ENCODE data around the gene TMEM131.
"Not testable (repeated sequence)": the region's sequence is repeated elsewhere in the genome, so short reads cannot be mapped to it uniquely, and the experiment has no call there.

Gene TMEM131

GRCh38 chr2:97957432-97958183 is 38.1 kb downstream of the TMEM131 start:
- DNase-seq (ENCODE audit: low spot score), result no peak

DNA sequence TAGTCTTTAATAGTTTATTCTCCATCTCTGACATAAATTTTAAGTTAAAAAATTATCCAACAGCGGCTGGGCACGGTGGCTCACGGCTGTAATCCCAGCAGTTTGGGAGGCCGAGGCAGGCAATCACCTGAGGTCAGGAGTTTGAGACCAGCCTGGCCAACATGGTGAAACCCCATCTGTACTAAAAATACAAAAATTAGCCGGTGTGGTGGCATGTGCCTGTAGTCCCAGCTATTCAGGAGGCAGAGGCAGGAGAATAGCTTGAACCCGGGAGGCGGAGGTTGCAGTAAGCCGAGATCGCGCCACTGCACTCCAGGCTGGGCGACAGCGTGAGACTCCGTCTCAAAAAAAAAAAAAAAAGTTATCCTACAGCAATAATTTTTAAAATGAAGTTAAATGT is 39.0 kb downstream of the TMEM131 start:
- DNase-seq (ENCODE audit: low spot score), result not testable (repeated sequence)

GRCh38 chr2:97953853-97954252 is 41.9 kb downstream of the TMEM131 start:
- no peak for DNase-seq (ENCODE audit: low spot score)

- DNase-seq (ENCODE audit: low spot score), result no peak
Observed at GRCh38 chr2:97952357-97952756, 43.4 kb downstream of the TMEM131 start.

DNA sequence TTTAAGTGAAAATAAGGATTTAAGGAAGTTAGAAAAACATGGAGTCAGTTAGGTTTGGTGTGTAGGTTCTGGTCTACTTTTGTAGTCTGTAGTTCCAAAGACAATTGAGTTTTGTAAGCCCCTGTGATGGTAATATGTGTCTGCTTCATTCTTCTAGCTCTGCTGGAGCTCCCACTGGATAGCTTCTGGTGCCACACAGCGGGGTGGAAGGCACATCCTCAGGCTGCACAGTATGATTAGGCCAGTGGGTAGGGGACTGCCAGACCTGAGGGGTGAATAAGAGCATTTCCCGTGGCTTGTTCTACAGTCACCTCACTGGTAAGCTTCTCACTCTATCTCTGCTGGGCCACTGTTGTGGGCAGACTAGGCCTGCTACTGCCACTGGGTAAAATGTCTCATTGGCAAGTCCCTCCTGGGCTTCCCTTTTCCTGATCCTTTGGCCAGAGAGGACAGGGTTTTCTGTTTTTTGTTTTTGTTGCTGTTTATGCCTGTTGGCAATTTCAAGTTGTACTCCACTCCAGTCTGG is 44.5 kb downstream of the TMEM131 start:
- DNase-seq (ENCODE audit: low spot score), result no peak

GRCh38 chr2:97950329-97951154 is 45.2 kb downstream of the TMEM131 start:
- DNase-seq (ENCODE audit: low spot score), result no peak

DNA sequence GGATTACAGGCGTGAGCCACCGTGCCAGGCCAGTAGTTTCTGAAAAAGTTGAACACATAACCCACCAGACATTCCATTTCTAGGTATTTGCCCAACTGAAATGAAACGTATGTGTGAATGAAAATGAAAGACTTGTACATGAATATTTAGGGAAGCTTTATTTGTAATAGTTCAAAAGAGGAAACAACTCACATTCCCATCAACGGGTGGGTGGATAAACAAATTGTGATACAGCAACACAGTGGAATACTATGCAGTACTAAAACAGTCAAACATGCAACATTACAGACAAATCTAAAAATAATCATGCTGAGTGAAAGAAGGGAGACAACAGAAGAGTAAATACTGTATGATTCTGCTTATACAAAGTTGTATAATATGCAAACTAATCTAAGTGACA is 46.8 kb downstream of the TMEM131 start:
- DNase-seq (ENCODE audit: low spot score), result no peak

GRCh38 chr2:97945791-97946190 is 50.0 kb downstream of the TMEM131 start:
- DNase-seq (ENCODE audit: low spot score), result no peak

DNA sequence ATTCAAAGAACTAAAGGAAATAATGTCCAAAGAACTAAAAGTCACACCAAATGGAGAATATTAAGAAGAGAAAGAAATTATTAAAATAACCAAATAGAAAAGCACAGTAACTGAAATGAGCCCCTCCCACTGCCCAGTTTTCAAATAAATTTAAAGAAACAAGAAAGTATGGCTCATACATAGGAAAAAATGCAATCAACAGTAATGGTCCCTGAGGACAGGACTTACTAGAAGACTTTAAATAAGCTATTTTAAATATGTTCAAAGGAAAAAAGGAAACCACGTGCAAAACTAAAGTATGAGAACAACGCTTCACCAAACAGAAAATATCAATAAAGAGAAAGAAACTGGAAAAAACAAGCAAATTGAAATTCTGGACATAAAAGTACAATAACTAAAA is 58.9 kb downstream of the TMEM131 start:
- no peak for DNase-seq (ENCODE audit: low spot score)

DNA sequence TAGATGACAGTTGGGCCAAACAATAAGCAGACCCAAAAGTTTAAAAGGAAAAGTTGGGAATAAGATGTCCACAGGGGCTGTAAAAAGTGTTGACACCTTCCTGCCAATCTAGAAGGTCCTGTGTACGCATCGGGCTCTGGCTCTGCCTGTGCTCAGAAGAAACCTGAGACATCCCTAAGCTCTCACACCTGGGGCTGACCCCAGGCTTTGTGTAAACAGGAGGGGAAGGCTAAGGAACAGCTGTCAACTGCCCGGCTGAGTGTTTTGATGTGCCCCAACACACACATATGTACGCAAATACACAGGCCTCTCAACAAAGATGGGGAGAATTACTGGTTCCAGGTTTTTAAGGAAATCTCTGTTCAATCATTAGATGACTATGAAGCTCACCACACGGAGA is 59.5 kb downstream of the TMEM131 start:
- DNase-seq (ENCODE audit: low spot score), result no peak

- no peak for DNase-seq (ENCODE audit: low spot score)
Observed at GRCh38 chr2:97935719-97936161, 60.0 kb downstream of the TMEM131 start.

DNA sequence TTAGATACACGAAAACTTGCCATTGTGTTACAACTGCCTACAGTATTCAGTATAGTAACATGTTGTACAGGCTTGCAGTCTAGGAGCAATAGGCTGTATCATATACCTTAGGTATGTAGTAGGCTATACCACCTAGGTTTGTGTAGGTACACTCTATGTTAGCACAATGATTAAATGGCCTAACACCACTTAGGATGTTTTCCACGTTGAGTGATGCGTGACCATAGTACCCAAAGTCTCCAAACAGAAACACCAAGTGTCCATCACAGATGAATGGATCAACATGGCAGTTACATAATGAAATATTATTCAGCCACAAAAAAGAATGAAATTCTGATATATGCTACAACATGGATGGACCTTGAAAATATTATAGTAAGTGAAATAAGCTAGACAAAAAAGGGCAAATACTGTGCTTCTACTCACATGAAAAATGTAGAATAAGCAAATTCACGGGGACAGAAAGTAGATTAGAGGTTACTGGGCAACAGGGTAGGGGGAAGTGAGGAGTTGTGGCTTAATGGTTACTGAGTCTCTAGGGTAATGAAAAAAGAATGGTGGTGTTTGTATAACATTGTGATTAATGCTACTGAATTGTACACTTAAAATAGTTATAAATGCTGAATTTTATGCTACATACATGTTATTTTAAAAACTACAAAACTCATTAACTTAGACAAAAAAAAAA is 62.6 kb downstream of the TMEM131 start:
- no peak for DNase-seq (ENCODE audit: low spot score)

GRCh38 chr2:97931858-97932225 is 63.9 kb downstream of the TMEM131 start:
- no peak for DNase-seq (ENCODE audit: low spot score)

- DNase-seq (ENCODE audit: low spot score), result no peak
Observed at GRCh38 chr2:97931118-97931857, 64.5 kb downstream of the TMEM131 start.

DNA sequence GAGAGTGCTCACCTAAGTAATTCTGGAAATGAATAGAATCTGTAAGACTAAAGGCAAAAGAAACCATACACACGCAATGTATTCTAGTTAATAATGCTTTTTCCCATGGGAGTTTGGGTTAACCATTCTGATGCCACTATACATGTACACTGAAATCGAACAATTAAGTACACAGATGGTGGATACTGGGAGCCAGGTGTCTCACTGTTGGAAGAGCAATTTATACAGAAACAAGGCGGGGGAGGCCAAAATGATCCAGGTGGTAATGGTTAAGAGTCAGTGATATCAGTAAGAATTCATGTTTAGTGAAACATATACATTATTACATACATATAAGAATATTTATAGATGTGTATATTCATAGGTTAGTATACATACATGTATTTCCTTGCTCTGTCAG is 67.2 kb downstream of the TMEM131 start:
- no peak for DNase-seq (ENCODE audit: low spot score)

DNA sequence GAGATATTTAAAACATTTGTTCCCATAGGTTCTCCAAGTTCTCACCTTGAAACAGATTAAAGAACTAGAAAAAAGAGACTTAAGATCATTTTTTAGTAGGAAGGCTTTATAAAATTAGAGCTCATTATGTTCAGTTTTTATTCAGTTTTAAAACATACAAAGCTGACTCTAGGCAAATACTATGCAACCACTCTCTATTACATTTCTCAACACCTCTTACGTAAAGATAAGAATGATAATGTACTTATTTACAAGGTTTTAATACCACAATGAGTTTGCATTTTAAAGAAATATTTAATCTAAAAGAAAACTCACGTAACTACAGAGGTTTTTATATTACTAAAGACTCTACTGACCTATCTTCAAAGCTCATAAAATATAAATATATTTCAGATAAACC is 68.8 kb downstream of the TMEM131 start:
- DNase-seq (ENCODE audit: low spot score), result no peak

- DNase-seq (ENCODE audit: low spot score), result no peak
Observed at GRCh38 chr2:97924194-97924593, 71.6 kb downstream of the TMEM131 start.

DNA sequence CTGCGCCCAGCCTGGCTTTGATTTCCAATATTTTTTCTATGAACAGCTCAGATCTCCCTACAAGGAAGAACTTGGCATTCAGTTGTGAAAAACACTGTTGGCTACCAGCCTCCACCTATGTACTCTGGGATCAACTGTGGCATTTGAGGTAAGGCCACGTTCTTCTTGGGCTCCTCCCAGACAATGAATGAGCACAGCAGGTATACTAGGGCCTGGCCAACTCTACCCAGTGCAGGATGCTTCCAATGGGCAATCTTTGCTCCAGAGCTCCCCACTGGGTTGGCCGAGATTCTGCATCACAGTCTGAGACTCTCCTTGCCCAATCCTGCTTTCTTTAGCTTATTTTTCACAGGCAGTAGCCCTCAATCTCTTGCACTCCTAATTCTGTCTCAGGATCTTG is 75.9 kb downstream of the TMEM131 start:
- DNase-seq (ENCODE audit: low spot score), result no peak

- no peak for DNase-seq (ENCODE audit: low spot score)
Observed at GRCh38 chr2:97918818-97919217, 76.9 kb downstream of the TMEM131 start.

GRCh38 chr2:97917668-97918067 is 78.1 kb downstream of the TMEM131 start:
- DNase-seq (ENCODE audit: low spot score), result not testable (repeated sequence)

DNA sequence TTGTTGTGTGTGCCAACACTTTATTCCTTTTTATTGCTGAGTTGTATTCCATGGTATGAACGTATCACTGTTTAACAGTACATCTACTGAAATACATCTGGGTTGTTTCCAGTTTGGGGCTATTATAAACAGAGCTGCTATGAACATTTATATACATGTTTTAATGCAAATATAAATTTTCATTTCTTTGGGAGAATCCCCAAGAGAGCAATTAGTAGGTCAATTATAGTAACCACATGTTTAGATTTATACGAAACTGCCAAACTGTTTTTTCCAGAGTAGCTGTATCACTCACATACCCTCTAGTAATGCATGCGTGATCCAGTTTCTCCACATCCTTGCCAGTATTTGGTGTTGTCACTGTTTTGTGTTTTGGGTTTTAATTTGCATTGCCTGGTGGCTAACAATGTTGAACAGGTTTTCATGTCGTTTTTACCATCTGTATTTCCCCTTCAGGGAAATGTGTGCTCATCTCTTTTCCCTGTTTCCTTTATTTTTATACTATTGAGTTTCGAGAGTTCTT is 81.0 kb downstream of the TMEM131 start:
- no peak for DNase-seq (ENCODE audit: low spot score)

- DNase-seq (ENCODE audit: low spot score), result no peak
Observed at GRCh38 chr2:97913846-97914245, 81.9 kb downstream of the TMEM131 start.

Measured in hematopoietic multipotent progenitor cell treated with erythropoietin and hydrocortisone succinate and interleukin-3 and kit ligand, for 17 days (in vitro differentiated cells).